Ectodermal cell (in vitro differentiated cells): ENCODE results near the gene MYO1D.

Source experiments
- H3K27ac ChIP-seq: 2 replicates; pipeline ENCODE4 v1.7.0; 2013; ENCODE audit warnings: mild to moderate bottlenecking, low read depth, low read length; ENCODE audit not compliant: insufficient read depth, poor library complexity, severe bottlenecking
- H3K27me3 ChIP-seq: 2 replicates; pipeline ENCODE4 v1.7.0; 2013; ENCODE audit warnings: mild to moderate bottlenecking, low read length; ENCODE audit not compliant: insufficient read depth, control insufficient read depth, poor library complexity, severe bottlenecking
- H3K36me3 ChIP-seq: one replicate; pipeline ENCODE4 v1.7.0; 2013; ENCODE audit warnings: low read length; ENCODE audit not compliant: control insufficient read depth, insufficient read depth
- H3K4me1 ChIP-seq: one replicate; pipeline ENCODE4 v1.7.0; 2013; ENCODE audit warnings: low read length; ENCODE audit not compliant: control insufficient read depth, insufficient read depth
- H3K4me3 ChIP-seq: 2 replicates; pipeline ENCODE4 v1.7.0; 2013; ENCODE audit warnings: low read depth, low read length, control low read depth; ENCODE audit not compliant: insufficient read depth
- H3K9me3 ChIP-seq: 2 replicates; pipeline ENCODE4 v1.7.0; 2013; ENCODE audit warnings: mild to moderate bottlenecking, low read length, moderate library complexity; ENCODE audit not compliant: control insufficient read depth
- WGBS, 2 experiments: methylation state at CpG; one replicate each; pipeline ENCODE4 v1.1.7; 2013; ENCODE audit warnings: missing lambda C conversion rate in 2 of 2; 5-methylcytosine and 5-hydroxymethylcytosine counted together

Gene MYO1D

DNA sequence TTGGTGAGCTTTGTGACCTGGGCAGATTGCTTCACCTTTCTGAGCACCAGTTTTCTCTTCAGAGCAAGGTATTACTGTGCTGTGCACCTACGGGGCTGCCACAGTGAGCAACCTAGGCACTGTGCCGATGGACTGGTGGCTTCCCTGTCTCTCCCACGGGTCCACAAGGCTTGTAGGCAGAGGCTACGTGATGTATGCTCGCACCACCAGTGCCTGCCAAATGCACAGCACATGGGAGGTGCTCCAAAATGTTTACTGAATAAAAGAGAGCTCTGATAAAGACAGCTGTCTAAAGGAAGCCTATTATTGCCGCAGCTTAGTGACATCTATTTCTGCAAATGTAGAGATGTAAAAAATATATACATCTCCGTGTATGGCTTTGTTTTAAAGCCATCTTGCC is 251.0 kb downstream of the MYO1D start:
- H3K36me3 ChIP-seq: no peaks in the 10 kb centered on the region
- H3K27me3 ChIP-seq: peaks cover 6% of the 10 kb centered on the region
- H3K4me3 ChIP-seq: no peak overlapping the region
- 85% methylated on average over 7 of the region's 7 CpGs for whole genome bisulfite sequencing, 2 experiments
- peaks cover 14% of the 10 kb centered on the region for H3K4me1 ChIP-seq
- no peak overlapping the region for H3K27ac ChIP-seq
- no peaks in the 10 kb centered on the region for H3K9me3 ChIP-seq

DNA sequence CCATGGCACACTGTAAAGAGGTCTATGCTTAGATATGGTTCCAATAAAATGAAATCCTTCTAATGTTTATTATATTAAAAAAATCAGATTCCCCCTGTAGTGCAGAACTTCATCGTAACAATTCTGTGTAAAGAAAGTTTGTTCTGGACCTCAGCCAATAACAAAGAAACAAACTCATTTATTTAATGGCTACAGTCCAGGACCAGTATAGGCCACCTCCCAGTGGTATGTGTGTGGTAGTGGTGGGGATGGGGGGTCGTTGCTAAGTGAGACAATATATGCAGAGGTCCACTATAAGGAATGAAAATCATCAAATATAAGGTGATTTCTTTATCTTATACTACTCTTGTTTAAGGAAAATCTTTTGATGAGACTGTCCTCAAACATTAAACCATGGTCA is 253.7 kb downstream of the MYO1D start:
- H3K4me1 ChIP-seq: peaks cover 19% of the 10 kb centered on the region
- WGBS, 2 experiments: 100% methylated on average over 1 of the region's 2 CpGs
- no peak overlapping the region for H3K4me3 ChIP-seq
- H3K27me3 ChIP-seq: peaks cover 6% of the 10 kb centered on the region
- H3K9me3 ChIP-seq: no peaks in the 10 kb centered on the region
- no peaks in the 10 kb centered on the region for H3K36me3 ChIP-seq
- H3K27ac ChIP-seq: no peak overlapping the region

GRCh38 chr17:32622540-32622939 is 254.4 kb downstream of the MYO1D start:
- 93 to 96% methylated on average over 4 of the region's 4 CpGs for WGBS, 2 experiments
- peaks cover 19% of the 10 kb centered on the region for H3K4me1 ChIP-seq
- H3K27me3 ChIP-seq: peaks cover 6% of the 10 kb centered on the region
- no peaks in the 10 kb centered on the region for H3K9me3 ChIP-seq
- H3K4me3 ChIP-seq: no peak overlapping the region
- no peaks in the 10 kb centered on the region for H3K36me3 ChIP-seq
- no peak overlapping the region for H3K27ac ChIP-seq

DNA sequence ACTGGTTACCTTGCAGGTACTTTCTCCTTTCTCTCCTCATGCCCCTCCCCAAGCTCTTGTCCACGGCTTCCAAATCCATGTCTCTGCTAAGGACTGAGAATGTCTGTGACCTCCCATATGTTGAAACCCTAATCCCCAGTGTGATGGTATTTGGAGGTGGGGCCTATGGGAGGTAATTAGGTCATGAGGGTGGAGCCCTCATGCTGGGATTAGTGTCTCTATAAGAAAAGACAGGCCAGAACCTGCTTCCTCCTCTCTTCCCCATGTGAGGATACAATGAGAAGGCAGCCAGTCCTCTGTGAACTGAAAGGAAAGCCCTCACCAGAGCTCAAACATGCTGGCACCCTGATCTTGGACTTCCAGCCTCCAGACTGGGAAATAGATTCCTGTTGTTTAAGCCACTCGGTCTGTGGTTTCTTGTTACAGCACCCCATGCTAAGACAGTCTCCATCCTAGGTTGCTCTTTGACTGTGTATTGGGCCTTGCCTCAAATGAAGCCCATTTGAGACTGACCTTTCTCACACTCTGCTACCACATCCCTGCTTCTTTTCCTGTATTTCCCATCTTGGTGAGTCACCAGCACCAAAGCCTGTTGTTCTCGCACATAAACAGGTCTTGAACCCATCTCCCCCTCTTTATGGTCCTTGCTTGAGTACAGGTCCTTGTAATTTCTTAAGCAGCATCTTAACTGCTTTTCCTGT is 255.2 kb downstream of the MYO1D start:
- Histone ChIP-seq H3K27ac (no peak overlapping the region), H3K36me3 (no peaks in the 10 kb centered on the region), H3K9me3 (no peaks in the 10 kb centered on the region), H3K4me1 (peaks cover 11% of the 10 kb centered on the region), H3K4me3 (no peak overlapping the region), H3K27me3 (peaks cover 6% of the 10 kb centered on the region)
- whole genome bisulfite sequencing, 2 experiments: 54 to 58% methylated on average over 3 of the region's 3 CpGs

GRCh38 chr17:32615326-32615725 is 261.6 kb downstream of the MYO1D start:
- Histone ChIP-seq H3K36me3 (no peaks in the 10 kb centered on the region), H3K27ac (no peak overlapping the region), H3K9me3 (no peaks in the 10 kb centered on the region), H3K4me3 (no peak overlapping the region), H3K4me1 (peaks cover 5% of the 10 kb centered on the region), H3K27me3 (no peaks in the 10 kb centered on the region)
- WGBS, 2 experiments: 90 to 96% methylated on average over 3 of the region's 3 CpGs

- peaks cover 6% of the 10 kb centered on the region for H3K4me1 ChIP-seq
- no peaks in the 10 kb centered on the region for H3K36me3 ChIP-seq
- no peak overlapping the region for H3K27ac ChIP-seq
- H3K4me3 ChIP-seq: no peak overlapping the region
- no peaks in the 10 kb centered on the region for H3K9me3 ChIP-seq
- 90 to 95% methylated on average over 2 to 5 of the region's 6 CpGs for WGBS, 2 experiments
- no peaks in the 10 kb centered on the region for H3K27me3 ChIP-seq
Measured at GRCh38 chr17:32610943-32611342, 266.0 kb downstream of the MYO1D start.

GRCh38 chr17:32609884-32610650 is 266.9 kb downstream of the MYO1D start:
- H3K36me3 ChIP-seq: no peaks in the 10 kb centered on the region
- 53 to 71% methylated on average over 6 of the region's 7 CpGs for WGBS, 2 experiments
- no peaks in the 10 kb centered on the region for H3K27me3 ChIP-seq
- no peaks in the 10 kb centered on the region for H3K9me3 ChIP-seq
- H3K27ac ChIP-seq: no peak overlapping the region
- H3K4me3 ChIP-seq: no peak overlapping the region
- peaks cover 6% of the 10 kb centered on the region for H3K4me1 ChIP-seq

- H3K4me3 ChIP-seq: no peak overlapping the region
- peaks cover 6% of the 10 kb centered on the region for H3K4me1 ChIP-seq
- H3K36me3 ChIP-seq: no peaks in the 10 kb centered on the region
- H3K27me3 ChIP-seq: no peaks in the 10 kb centered on the region
- no peaks in the 10 kb centered on the region for H3K9me3 ChIP-seq
- 93 to 94% methylated on average over 7 of the region's 7 CpGs for WGBS, 2 experiments
- no peak overlapping the region for H3K27ac ChIP-seq
Measured at GRCh38 chr17:32609085-32609484, 267.8 kb downstream of the MYO1D start.

GRCh38 chr17:32608267-32608666 is 268.7 kb downstream of the MYO1D start:
- Histone ChIP-seq H3K27ac (no peak overlapping the region), H3K9me3 (no peaks in the 10 kb centered on the region), H3K4me1 (peaks cover 6% of the 10 kb centered on the region), H3K4me3 (no peak overlapping the region), H3K27me3 (no peaks in the 10 kb centered on the region), H3K36me3 (no peaks in the 10 kb centered on the region)

GRCh38 chr17:32604966-32605365 is 272.0 kb downstream of the MYO1D start:
- H3K36me3 ChIP-seq: no peaks in the 10 kb centered on the region
- WGBS, 2 experiments: 78 to 96% methylated on average over 4 of the region's 4 CpGs
- H3K9me3 ChIP-seq: no peaks in the 10 kb centered on the region
- no peak overlapping the region for H3K4me3 ChIP-seq
- no peaks in the 10 kb centered on the region for H3K27me3 ChIP-seq
- no peak overlapping the region for H3K27ac ChIP-seq
- peaks cover 4% of the 10 kb centered on the region for H3K4me1 ChIP-seq
